Lower leg skin (tissue), 3 donors: Measurements from ENCODE around the gene ZBTB16.

Source experiments
- CTCF ChIP-seq, 3 donors: fragments of 450-650 bp; IDR thresholded peaks; one replicate each; pipeline ENCODE4 v1.5.1; 2016; ENCODE audit warnings: antibody characterized with exemption in 3 of 3, mild to moderate bottlenecking in 3 of 3, moderate library complexity in 2 of 3
- POLR2A ChIP-seq, 2 donors: fragments of 450-650 bp; IDR thresholded peaks; one replicate each; pipeline ENCODE4 v1.6.1; 2016 to 2017; ENCODE audit warnings: antibody characterized with exemption in 2 of 2, mild to moderate bottlenecking in 1 of 2, moderate library complexity in 1 of 2

- TF ChIP-seq CTCF (IDR thresholded peaks at IDR 0.05) (no peak), POLR2A (IDR thresholded peaks at IDR 0.05) (no peak)
Observed at GRCh38 chr11:114218508-114218907, 159.0 kb downstream of the ZBTB16 start.
